GM12864 (cell line): Measurements from ENCODE around the gene TMEM184A.
"Not testable (repeated sequence)": the region's sequence is repeated elsewhere in the genome, so short reads cannot be mapped to it uniquely, and the experiment has no call there.

Experiments used
- DNase-seq: peaks from one replicate; pipeline ENCODE4 v3.0.0-alpha.2; 2011; ENCODE audit warnings: low read depth
- H3K4me3 ChIP-seq: 2 replicates; pipeline ENCODE4 v1.5.1; 2011; ENCODE audit warnings: mild to moderate bottlenecking, low read depth, low read length, control low read depth
- CTCF ChIP-seq: IDR thresholded peaks from 2 replicates; pipeline ENCODE4 v1.5.1; 2011; ENCODE audit warnings: low read depth, mild to moderate bottlenecking, moderate library complexity, low read length, control low read depth, inconsistent platforms; ENCODE audit errors: missing control alignments

Gene TMEM184A

GRCh38 chr7:1520539-1521234, 35.3 kb downstream of the TMEM184A start:
- DNase-seq, result no peak
- no peak overlapping the region for H3K4me3 ChIP-seq
- no peak for TF ChIP-seq CTCF

GRCh38 chr7:1519322-1519922, 36.6 kb downstream of the TMEM184A start:
- not testable (repeated sequence) for DNase-seq, H3K4me3 ChIP-seq

- H3K4me3 ChIP-seq, result no peak overlapping the region
- TF ChIP-seq CTCF, result no peak
- no peak for DNase-seq
Measured at GRCh38 chr7:1516586-1517251, 39.3 kb downstream of the TMEM184A start.

GRCh38 chr7:1515509-1515967, 40.5 kb downstream of the TMEM184A start:
- not testable (repeated sequence) for H3K4me3 ChIP-seq

GRCh38 chr7:1514995-1515401, 41.0 kb downstream of the TMEM184A start:
- no peak overlapping the region for H3K4me3 ChIP-seq
- no peak for TF ChIP-seq CTCF
- DNase-seq, result no peak

More at GRCh38 chr7:1515509-1515967, 40.5 kb downstream of the TMEM184A start:
- not testable (repeated sequence) for DNase-seq

- no peak for DNase-seq
- TF ChIP-seq CTCF, result no peak
- no peak overlapping the region for H3K4me3 ChIP-seq
Measured at GRCh38 chr7:1514407-1514806, 41.6 kb downstream of the TMEM184A start.

GRCh38 chr7:1513657-1514095, 42.3 kb downstream of the TMEM184A start:
- no peak overlapping the region for H3K4me3 ChIP-seq
- DNase-seq, result no peak
- no peak for TF ChIP-seq CTCF
